ENCODE results near the gene LAMC1.

- TF ChIP-seq REST (IDR thresholded peaks at IDR 0.05; ENCODE audit: insufficient read depth in 1 of 2, low read depth in 2 of 2, low read length in 1 of 2) = no peak
- TF ChIP-seq CTCF (IDR thresholded peaks at IDR 0.05) = no peak
- TF ChIP-seq POLR2AphosphoS5 (IDR thresholded peaks at IDR 0.05; ENCODE audit: low read depth, low read length) = no peak
- no peak for TF ChIP-seq SIN3A (IDR thresholded peaks at IDR 0.05; ENCODE audit: borderline replicate concordance, insufficient read depth, low read depth, low read length)
- no peak for TF ChIP-seq TCF7L2 (IDR thresholded peaks at IDR 0.05; ENCODE audit: low read depth, low read length)
Measured at GRCh38 chr1:183180634-183181056, 157.4 kb downstream of the LAMC1 start.

Data from Panc1 (cell line).